WERI-Rb-1 (cell line): Measurements from ENCODE around the gene FTO.

Experiments
- DNase-seq: peaks from one replicate; pipeline ENCODE4 v3.0.0-alpha.2; 2020
- H3K27ac ChIP-seq: fragments of 250-450 bp; sonication (Bioruptor Pico); 2 replicates; pipeline ENCODE4 v1.5.1; 2020; ENCODE audit warnings: mild to moderate bottlenecking, moderate library complexity
- H3K27me3 ChIP-seq: fragments of 250-450 bp; sonication (Bioruptor Pico); 2 replicates; pipeline ENCODE4 v1.5.1; 2021; ENCODE audit warnings: mild to moderate bottlenecking, low read depth, moderate library complexity; ENCODE audit not compliant: insufficient read depth, severe bottlenecking
- H3K36me3 ChIP-seq: fragments of 250-450 bp; sonication (Bioruptor Pico); 2 replicates; pipeline ENCODE4 v1.5.1; 2020; ENCODE audit warnings: mild to moderate bottlenecking, moderate library complexity
- H3K4me3 ChIP-seq: 2 replicates; pipeline ENCODE4 v1.5.1; 2011; ENCODE audit warnings: low read depth, mild to moderate bottlenecking, control low read depth, low read length
- H3K9me3 ChIP-seq: fragments of 250-450 bp; sonication (Bioruptor Pico); 2 replicates; pipeline ENCODE4 v1.5.1; 2021; ENCODE audit warnings: mild to moderate bottlenecking, moderate library complexity; ENCODE audit not compliant: severe bottlenecking
- TF ChIP-seq, protein P1 (sequence below): IDR thresholded peaks from 2 replicates; pipeline ENCODE4 v1.5.1; 2011; ENCODE audit warnings: low read depth, mild to moderate bottlenecking, control low read depth, inconsistent platforms, low read length

FTO gene

GRCh38 chr16:53863861-53864260, 159.9 kb downstream of the FTO start:
- Histone ChIP-seq H3K27ac (no peak overlapping the region), H3K4me3 (no peak overlapping the region), H3K36me3 (no peaks in the 10 kb centered on the region), H3K27me3 (no peaks in the 10 kb centered on the region), H3K9me3 (no peaks in the 10 kb centered on the region)
- no peak for DNase-seq
- TF ChIP-seq, protein P1, sequence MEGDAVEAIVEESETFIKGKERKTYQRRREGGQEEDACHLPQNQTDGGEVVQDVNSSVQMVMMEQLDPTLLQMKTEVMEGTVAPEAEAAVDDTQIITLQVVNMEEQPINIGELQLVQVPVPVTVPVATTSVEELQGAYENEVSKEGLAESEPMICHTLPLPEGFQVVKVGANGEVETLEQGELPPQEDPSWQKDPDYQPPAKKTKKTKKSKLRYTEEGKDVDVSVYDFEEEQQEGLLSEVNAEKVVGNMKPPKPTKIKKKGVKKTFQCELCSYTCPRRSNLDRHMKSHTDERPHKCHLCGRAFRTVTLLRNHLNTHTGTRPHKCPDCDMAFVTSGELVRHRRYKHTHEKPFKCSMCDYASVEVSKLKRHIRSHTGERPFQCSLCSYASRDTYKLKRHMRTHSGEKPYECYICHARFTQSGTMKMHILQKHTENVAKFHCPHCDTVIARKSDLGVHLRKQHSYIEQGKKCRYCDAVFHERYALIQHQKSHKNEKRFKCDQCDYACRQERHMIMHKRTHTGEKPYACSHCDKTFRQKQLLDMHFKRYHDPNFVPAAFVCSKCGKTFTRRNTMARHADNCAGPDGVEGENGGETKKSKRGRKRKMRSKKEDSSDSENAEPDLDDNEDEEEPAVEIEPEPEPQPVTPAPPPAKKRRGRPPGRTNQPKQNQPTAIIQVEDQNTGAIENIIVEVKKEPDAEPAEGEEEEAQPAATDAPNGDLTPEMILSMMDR: no peak

- DNase-seq: no peak
- Histone ChIP-seq H3K36me3 (no peaks in the 10 kb centered on the region), H3K4me3 (no peak overlapping the region), H3K9me3 (no peaks in the 10 kb centered on the region), H3K27ac (no peak overlapping the region), H3K27me3 (no peaks in the 10 kb centered on the region)
- TF ChIP-seq, protein P1: no peak
These were observed 161.0 kb downstream of the FTO start for GRCh38 chr16:53864819-53865493.

DNA sequence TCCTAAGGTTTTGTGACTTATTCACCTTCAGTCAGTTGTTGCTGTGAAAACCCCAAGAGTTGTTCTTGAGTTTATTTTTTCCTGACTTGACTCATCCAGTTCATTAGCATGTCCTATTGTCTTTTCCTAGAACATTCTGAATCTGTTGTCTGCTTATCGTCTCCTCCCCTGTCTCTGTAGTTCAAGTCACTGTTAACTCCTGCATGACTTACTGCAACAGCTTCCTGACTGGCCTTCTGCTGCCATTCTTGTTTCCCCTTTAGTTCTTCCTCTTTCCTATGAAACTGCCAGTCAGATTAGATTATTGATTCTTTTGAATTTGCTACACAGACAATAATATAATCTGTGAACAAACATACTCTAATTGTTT, 161.5 kb downstream of the FTO start:
- Histone ChIP-seq H3K4me3 (no peak overlapping the region), H3K27ac (no peak overlapping the region)

GRCh38 chr16:53866520-53866919, 162.6 kb downstream of the FTO start:
- Histone ChIP-seq H3K36me3 (no peaks in the 10 kb centered on the region), H3K27ac (no peak overlapping the region), H3K4me3 (no peak overlapping the region), H3K9me3 (no peaks in the 10 kb centered on the region), H3K27me3 (no peaks in the 10 kb centered on the region)
- TF ChIP-seq, protein P1: no peak
- DNase-seq: no peak

More for the DNA sequence above, 161.5 kb downstream of the FTO start:
- TF ChIP-seq, protein P1: no peak
- Histone ChIP-seq H3K27me3 (no peaks in the 10 kb centered on the region), H3K36me3 (no peaks in the 10 kb centered on the region), H3K9me3 (no peaks in the 10 kb centered on the region)
- no peak for DNase-seq

DNA sequence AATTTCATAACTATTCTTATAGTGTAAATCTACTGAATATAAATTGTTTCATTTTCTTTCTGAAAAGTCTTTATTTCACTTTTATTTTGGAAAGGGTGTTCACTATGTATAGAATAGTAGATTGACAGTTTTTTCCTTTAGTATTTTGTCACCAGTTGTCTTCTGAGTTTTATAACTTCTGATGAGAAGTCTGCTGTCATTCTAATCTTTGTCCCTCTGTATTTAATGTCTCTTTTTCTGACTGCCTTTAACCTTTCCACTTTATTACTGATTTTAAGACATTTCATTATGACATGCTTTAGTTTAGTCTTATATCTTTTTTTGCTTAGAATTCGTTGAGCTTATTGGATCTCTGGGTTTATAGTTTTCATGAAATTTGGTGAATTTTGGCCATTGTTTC, 166.9 kb downstream of the FTO start:
- H3K27ac ChIP-seq: no peak overlapping the region
- no peak overlapping the region for H3K4me3 ChIP-seq
- no peaks in the 10 kb centered on the region for H3K36me3 ChIP-seq
- no peak for DNase-seq
- H3K9me3 ChIP-seq: no peaks in the 10 kb centered on the region
- TF ChIP-seq, protein P1: no peak
- no peaks in the 10 kb centered on the region for H3K27me3 ChIP-seq
